Right renal pelvis (tissue), 4 donors: ENCODE measurements around the gene GABRA4. TPM values are rescaled to one million over a fixed set of nuclear protein-coding genes. Genes with fewer than 3 reads are reported as not detected.

ENCODE experiments used
- DNase-seq, 4 donors: peaks; one replicate each; pipeline ENCODE4 v3.0.0-alpha.2; 2013; ENCODE audit warnings: low read depth in 4 of 4, low spot score in 3 of 4, missing footprints in 1 of 4
- polyA plus RNA-seq, 4 donors: library from polyadenylated mRNA; unstranded; fragments of 120-200 nt; gene quantifications; one replicate each; pipeline ENCODE4 v1.2.1, GENCODE V29; 2013; ENCODE audit not compliant: insufficient read length in 4 of 4

GABRA4 gene
- polyA plus RNA-seq, 4 donors: 0.03 to 0.13 (median 0.08) TPM

DNA sequence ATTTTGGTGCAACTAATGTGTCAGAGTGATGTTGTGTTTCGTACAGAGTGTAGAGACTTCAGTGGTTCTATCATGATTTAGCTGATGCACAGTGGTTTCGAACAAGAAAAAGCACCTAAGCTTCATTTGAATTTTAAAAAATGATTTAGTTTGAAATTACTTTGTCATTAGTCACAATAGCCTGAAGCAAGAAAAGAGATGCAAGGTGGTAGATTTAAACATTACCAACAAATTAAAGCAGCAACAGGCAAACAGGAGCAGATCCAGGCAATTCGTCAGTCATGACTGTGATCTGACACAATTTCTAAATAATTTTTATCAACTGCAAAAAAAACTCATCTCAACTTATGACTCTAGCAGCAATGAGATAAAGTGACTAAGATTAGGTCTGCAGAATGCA is 59.7 kb downstream of the GABRA4 start:
- no peak for DNase-seq

DNA sequence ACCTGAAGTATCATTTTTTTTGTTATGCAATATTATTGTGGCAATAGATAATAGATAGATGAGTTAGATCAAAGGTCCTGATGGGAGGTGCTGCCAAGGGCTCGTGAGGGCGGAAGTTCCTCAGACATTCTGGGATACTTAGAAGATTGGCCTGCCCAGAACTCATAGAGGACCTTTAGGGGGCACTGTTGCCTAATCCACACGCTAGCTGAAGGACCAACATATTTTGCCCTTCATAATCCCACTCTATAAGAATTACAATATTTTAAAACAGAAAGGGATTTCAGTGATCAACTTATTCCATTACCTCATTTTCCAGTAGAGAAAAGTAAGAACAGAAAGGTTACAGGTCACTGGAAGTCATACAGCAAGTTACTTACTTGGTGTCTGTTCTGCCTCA is 61.4 kb downstream of the GABRA4 start:
- peak in 2 of 4 donors; percentile 4 to 5 for DNase-seq

- DNase-seq: no peak
These were observed 62.5 kb downstream of the GABRA4 start for GRCh38 chr4:46930891-46931290.

GRCh38 chr4:46927201-46927600 is 66.2 kb downstream of the GABRA4 start:
- DNase-seq: no peak

DNA sequence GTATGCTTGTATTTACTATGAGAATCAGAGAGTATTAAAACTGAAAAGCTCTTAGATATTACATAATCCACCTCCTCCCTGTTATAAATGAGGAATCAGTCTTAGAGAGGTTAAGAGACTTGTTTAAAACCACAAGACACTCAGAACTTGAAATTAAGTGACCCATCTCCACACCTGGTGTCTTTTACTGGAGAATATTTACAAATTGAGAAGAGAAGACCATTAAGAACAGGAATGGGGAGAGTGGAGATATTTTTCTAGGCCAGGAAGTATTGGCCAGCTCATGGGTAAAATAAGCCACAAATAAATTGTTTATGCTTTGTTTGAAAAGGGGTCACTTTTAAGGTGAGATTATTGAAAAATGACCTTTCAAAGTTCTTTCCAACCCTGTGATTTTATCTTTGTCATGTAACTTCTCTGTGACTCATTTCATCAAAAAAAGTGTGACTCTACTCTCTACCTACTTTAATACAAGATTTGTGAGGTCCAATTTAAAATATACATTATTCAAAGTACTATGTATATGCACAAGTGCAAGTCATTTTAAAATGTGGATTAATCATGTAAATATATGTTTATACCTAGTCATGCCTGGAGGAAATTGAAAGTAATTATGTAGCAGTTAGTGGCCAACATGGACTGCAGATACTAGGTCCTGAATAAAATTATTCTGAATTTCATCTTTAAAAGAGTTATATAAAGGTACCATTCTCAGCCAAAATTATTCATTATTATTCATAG is 68.4 kb downstream of the GABRA4 start:
- DNase-seq: no peak

DNA sequence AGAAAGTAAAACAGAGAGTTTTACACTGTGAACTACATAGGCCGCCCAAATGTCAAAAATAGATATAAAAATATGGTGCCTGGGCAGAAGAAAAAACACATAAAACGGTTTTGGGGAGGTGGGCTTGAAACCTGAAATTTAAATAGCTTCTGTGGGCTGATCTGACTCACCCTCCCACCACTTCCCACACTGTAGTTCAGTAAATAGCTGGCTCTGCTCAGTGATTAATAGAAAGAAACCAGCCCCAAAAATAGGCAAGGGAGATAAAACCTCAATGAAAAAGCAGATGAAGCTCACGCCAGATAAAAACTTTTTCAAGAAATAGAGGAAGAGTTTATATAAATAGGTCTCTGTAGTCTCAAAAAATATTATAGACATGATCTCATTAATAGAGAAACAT is 71.2 kb downstream of the GABRA4 start:
- DNase-seq: no peak

GRCh38 chr4:46909078-46909477 is 84.3 kb downstream of the GABRA4 start, which contains the start of gene COX7B2:
COX7B2 (minus strand) TSS chr4:46909245; CDS start chr4:46735192, 174,053 bp downstream.
- no peak for DNase-seq

- DNase-seq: no peak
These were observed 85.2 kb downstream of the GABRA4 start for GRCh38 chr4:46908148-46908547.

- no peak for DNase-seq
These were observed 93.3 kb downstream of the GABRA4 start for GRCh38 chr4:46900082-46900481.

GRCh38 chr4:46894826-46895225 is 98.6 kb downstream of the GABRA4 start:
- DNase-seq: no peak

DNA sequence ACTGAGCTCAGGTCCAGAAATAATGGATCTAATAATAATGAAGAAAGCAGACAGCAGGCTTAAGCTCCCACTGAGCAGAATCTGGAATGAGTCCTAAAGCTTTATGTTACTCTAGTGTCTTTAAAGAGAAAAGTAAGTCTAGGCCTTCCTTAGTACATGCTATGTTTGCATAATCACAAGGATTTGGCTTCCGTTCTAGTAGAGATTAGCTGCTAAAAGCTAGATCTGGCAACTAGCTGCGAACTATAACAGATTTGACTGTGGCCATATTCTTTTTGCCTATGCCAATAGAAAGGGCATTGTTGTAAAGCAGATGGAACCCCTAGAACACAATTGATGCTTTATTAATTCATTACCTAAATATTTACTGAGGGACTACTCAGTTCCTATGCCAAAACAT is 103.3 kb downstream of the GABRA4 start:
- DNase-seq: no peak

DNA sequence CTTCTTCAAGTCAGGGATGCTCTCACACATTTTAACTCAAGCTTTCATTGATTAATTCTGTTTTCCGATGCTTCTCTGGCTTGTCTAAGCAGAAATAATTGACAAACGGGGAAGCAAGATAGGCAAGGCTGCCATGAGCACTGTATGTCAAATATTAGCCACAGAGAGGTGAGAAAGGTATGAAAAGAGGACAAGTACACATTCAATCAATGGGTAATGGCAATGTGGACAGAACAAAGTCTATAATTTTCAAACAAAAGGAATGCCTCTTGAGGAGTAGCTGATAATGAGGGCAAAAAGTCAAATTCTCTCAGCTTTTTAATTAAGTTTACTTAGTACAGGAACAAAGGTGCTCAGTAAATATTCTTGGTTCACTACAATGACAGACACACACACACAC is 104.0 kb downstream of the GABRA4 start:
- DNase-seq: no peak

- no peak for DNase-seq
These were observed 106.7 kb downstream of the GABRA4 start for GRCh38 chr4:46886711-46887110.

GRCh38 chr4:46878641-46879040 is 114.7 kb downstream of the GABRA4 start:
- DNase-seq: no peak

GRCh38 chr4:46874811-46875210 is 118.6 kb downstream of the GABRA4 start:
- DNase-seq: no peak

DNA sequence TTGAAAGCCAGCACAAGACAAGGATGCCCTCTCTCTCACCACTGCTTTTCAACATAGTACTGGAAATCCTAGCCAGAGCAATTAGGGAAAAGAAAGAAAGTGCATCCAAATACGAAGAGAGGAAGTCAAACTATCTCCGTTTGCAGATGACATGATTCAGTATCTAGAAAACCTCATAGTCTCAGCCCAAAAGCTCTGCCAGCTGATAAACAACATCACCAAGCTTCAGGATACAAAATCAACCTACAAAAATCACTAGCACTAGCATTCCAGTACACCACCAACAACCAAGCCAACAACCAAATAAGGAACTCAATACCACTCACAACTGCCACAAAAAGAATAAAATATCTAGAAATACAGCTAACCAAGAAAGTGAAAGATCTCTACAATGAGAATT is 123.0 kb downstream of the GABRA4 start:
- DNase-seq: no peak

Other genes with a start within 250 kb of the GABRA4 start
- gene COX7B2, start 84.3 kb downstream of the GABRA4 start, polyA plus RNA-seq: not detected
- gene GABRB1, start 38.0 kb upstream of the GABRA4 start, polyA plus RNA-seq: under 1 TPM; 0.26 to 0.64 (median 0.52) TPM